HEK293T (cell line): ENCODE data around the gene TRMT10A.

Source experiments
- CTCF ChIA-PET: fragments of 350-600 bp; formaldehyde crosslinking; extraction: SDS; loops from one replicate; lab custom pipeline; 2021; ENCODE audit warnings: antibody characterized with exemption, inconsistent platforms; lab: Yijun Ruan, JAX
- POLR2A ChIA-PET: fragments of 350-600 bp; formaldehyde crosslinking; extraction: SDS; loops from one replicate; lab custom pipeline; 2020; ENCODE audit warnings: antibody characterized with exemption, inconsistent platforms; lab: Yijun Ruan, JAX
- DNase-seq: peaks from one replicate; pipeline ENCODE4 v3.0.0; 2012; ENCODE audit warnings: mixed read lengths; ENCODE audit errors: extremely low spot score
- ARNT ChIP-seq: fragments of 450-650 bp; IDR thresholded peaks from 2 replicates; pipeline ENCODE4 v1.6.1; 2017; ENCODE audit warnings: mild to moderate bottlenecking
- BHLHE40 ChIP-seq: fragments of 450-650 bp; IDR thresholded peaks from 2 replicates; pipeline ENCODE4 v1.6.1; 2016; ENCODE audit warnings: mild to moderate bottlenecking, moderate library complexity, borderline replicate concordance
- CTBP1 ChIP-seq: fragments of 450-650 bp; IDR thresholded peaks from 2 replicates; pipeline ENCODE4 v1.6.1; 2016; ENCODE audit warnings: borderline replicate concordance
- ELF4 ChIP-seq: fragments of 450-650 bp; IDR thresholded peaks from 2 replicates; pipeline ENCODE4 v1.6.1; 2017; ENCODE audit warnings: antibody characterized with exemption
- FOXA1 ChIP-seq: fragments of 450-650 bp; IDR thresholded peaks from 2 replicates; pipeline ENCODE4 v1.6.1; 2016; ENCODE audit warnings: mild to moderate bottlenecking
- FOXK2 ChIP-seq: fragments of 450-650 bp; IDR thresholded peaks from 2 replicates; pipeline ENCODE4 v1.6.1; 2016; ENCODE audit warnings: mild to moderate bottlenecking
- FOXM1 ChIP-seq: fragments of 450-650 bp; IDR thresholded peaks from 2 replicates; pipeline ENCODE4 v1.6.1; 2017; ENCODE audit warnings: mild to moderate bottlenecking, borderline replicate concordance
- HDGF ChIP-seq: fragments of 450-650 bp; IDR thresholded peaks from 2 replicates; pipeline ENCODE4 v1.6.1; 2017; ENCODE audit warnings: antibody characterized with exemption, borderline replicate concordance
- L3MBTL2 ChIP-seq: fragments of 450-650 bp; conservative IDR thresholded peaks from 2 replicates; pipeline ENCODE4 v1.6.1; 2016; ENCODE audit warnings: mild to moderate bottlenecking
- LEF1 ChIP-seq: fragments of 450-650 bp; IDR thresholded peaks from 2 replicates; pipeline ENCODE4 v1.6.1; 2017; ENCODE audit warnings: mild to moderate bottlenecking, borderline replicate concordance
- NFRKB ChIP-seq: fragments of 450-650 bp; IDR thresholded peaks from 2 replicates; pipeline ENCODE4 v1.6.1; 2016; ENCODE audit warnings: mild to moderate bottlenecking, moderate library complexity
- PKNOX1 ChIP-seq: fragments of 450-650 bp; IDR thresholded peaks from 2 replicates; pipeline ENCODE4 v1.6.1; 2016
- SP1 ChIP-seq: fragments of 450-650 bp; IDR thresholded peaks from 2 replicates; pipeline ENCODE4 v1.6.1; 2017
- SUZ12 ChIP-seq: fragments of 450-650 bp; IDR thresholded peaks from 2 replicates; pipeline ENCODE4 v1.6.1; 2016; ENCODE audit warnings: mild to moderate bottlenecking
- TARDBP ChIP-seq: fragments of 450-650 bp; IDR thresholded peaks from 2 replicates; pipeline ENCODE4 v1.6.1; 2016
- ZNF384 ChIP-seq: fragments of 450-650 bp; IDR thresholded peaks from 2 replicates; pipeline ENCODE4 v1.6.1; 2016

The TRMT10A gene

DNA sequence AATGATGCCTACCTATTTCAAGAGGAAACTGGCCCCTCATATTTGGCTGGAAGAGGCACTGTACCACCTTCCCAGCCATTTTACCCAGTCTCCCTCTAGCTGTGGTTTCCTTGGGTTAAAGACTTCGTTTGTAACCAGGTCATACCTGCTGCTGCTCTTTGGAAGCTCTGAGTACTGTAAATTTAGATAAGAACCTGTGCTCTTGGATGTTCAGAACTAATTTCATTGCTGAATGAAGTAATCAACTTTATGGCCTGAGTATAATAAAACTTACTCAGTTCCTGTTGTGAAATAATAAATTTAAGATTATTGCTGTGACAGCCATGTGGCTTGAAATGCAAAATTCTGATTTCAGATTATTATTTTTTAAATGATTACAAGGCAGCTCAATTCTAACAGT is 23.0 kb upstream of the TRMT10A start:
- CTCF ChIA-PET: interaction anchor here (0.7 kb wide), 1 partner anchor 8 kb away, joined by 4 read pairs; no protein-coding TSS in a partner anchor
- POLR2A ChIA-PET: no interaction called here
- no peak for TF ChIP-seq LEF1
- peak; percentile 50; the same call in 1 of the 2 replicates for TF ChIP-seq PKNOX1
- no peak for DNase-seq

GRCh38 chr4:99586322-99586721 is 22.5 kb upstream of the TRMT10A start:
- DNase-seq: no peak
- no peak for TF ChIP-seq FOXA1
- no peak for TF ChIP-seq ELF4
- no peak for TF ChIP-seq FOXK2
- no peak for TF ChIP-seq TARDBP
- no peak for TF ChIP-seq HDGF
- no peak for TF ChIP-seq ARNT
- TF ChIP-seq PKNOX1: no peak
- no peak for TF ChIP-seq LEF1
- TF ChIP-seq SP1: no peak
- no peak for TF ChIP-seq SUZ12
- TF ChIP-seq L3MBTL2: no peak
- no peak for TF ChIP-seq FOXM1
- TF ChIP-seq NFRKB: no peak
- no peak for TF ChIP-seq BHLHE40
- no peak for TF ChIP-seq ZNF384
- no peak for TF ChIP-seq CTBP1
- POLR2A ChIA-PET: no interaction called here
- CTCF ChIA-PET: no interaction called here

- POLR2A ChIA-PET: no interaction called here
- DNase-seq: no peak
- TF ChIP-seq SP1: no peak
- TF ChIP-seq ARNT: no peak
- no peak for TF ChIP-seq FOXM1
- no peak for TF ChIP-seq CTBP1
- no peak for TF ChIP-seq ZNF384
- TF ChIP-seq ELF4: no peak
- TF ChIP-seq L3MBTL2: no peak
- no peak for TF ChIP-seq FOXK2
- TF ChIP-seq PKNOX1: no peak
- no peak for TF ChIP-seq HDGF
- no peak for TF ChIP-seq NFRKB
- TF ChIP-seq TARDBP: no peak
- TF ChIP-seq BHLHE40: no peak
- no peak for TF ChIP-seq LEF1
- TF ChIP-seq FOXA1: no peak
- TF ChIP-seq SUZ12: no peak
- CTCF ChIA-PET: no interaction called here
Observed at GRCh38 chr4:99585516-99585915, 21.7 kb upstream of the TRMT10A start.

DNA sequence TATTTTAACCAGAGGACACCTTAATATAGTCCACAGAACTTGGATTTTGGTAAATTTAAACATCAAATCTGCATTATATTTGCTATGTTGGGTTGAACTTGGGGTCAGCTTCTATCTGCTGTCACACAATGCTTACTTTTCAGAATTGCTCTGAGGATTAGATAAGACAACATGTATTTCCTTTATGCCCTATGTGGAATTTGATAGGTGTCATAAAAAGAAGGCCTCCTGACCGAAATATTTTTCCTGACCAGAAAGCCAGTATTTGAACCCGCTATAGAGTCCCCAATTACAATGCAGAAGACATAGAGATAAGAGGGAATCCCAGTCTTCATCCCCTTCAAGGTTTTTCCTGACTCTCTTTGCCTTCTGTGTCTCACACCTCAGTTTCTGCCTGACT is 14.9 kb upstream of the TRMT10A start:
- POLR2A ChIA-PET: no interaction called here
- DNase-seq: no peak
- no peak for TF ChIP-seq LEF1
- CTCF ChIA-PET: interaction anchor here (0.6 kb wide), 1 partner anchor 8 kb away, joined by 4 read pairs; no protein-coding TSS in a partner anchor

DNA sequence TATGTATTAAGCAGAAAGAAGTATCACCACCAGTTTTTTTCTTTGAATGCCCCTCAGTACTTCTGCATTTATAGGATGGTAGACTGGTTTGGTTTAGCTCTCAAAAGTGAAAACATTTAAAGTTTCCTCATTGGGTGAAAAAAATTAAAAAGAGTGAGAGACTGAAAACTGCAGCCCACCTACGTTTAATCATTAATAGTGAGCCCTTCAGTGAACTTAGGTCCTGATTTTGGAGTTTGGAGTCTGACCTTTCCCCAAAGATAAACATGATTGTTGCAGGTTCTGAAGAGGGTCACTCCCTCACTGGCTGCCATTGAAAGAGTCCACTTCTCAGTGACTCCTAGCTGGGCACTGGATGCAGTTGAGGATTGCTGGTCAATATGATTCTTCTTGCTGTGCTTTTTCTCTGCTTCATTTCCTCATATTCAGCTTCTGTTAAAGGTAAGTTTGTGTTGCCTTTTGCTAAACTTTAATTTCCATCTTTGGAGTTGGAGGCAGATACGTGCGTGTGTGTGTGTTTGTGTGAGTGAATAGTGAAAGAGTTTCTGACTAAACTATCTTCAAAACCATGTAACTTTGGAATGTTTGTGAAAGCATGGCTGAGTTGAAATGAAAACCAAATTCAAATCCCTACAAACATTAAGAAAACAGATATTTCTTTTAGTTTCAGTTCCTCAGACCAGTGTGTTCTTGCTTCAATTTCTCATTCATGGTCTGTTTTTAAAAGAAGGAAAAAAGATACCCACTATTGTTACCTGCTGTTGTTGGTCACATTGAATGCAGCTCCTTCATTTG is 10.9 kb upstream of the TRMT10A start, which contains the start of gene MTTP:
TSS of gene MTTP (plus strand) at position 295 of the 795 bp plus-strand sequence. CDS start at position 381, 86 bp downstream.
- CTCF ChIA-PET: no interaction called here
- POLR2A ChIA-PET: no interaction called here
- no peak for DNase-seq
- TF ChIP-seq FOXA1 (no peak), ARNT (no peak), HDGF (no peak), FOXK2 (no peak), ELF4 (no peak), FOXM1 (no peak), SP1 (no peak), SUZ12 (no peak), ZNF384 (no peak), BHLHE40 (no peak), NFRKB (no peak), TARDBP (no peak), LEF1 (no peak), PKNOX1 (no peak), CTBP1 (no peak), L3MBTL2 (no peak)
